HepG2 (cell line): ENCODE results near the gene USP34. TPM values are rescaled to one million over a fixed set of nuclear protein-coding genes. Genes with fewer than 3 reads are reported as not detected.

Experiments used
- LCORL ChIP-seq, 2 experiments: fragments of 450-650 bp in 1 of 2; sonication (generic) in 1 of 2; formaldehyde crosslinking in 1 of 2; IDR thresholded peaks; 2 replicates each; pipeline versions ENCODE4 v1.5.0 to v1.6.1; 2017 to 2020; ENCODE audit warnings: antibody characterized with exemption in 1 of 2, missing genetic modification reagents in 1 of 2
- NR2C2 ChIP-seq: sonication (generic); formaldehyde crosslinking; IDR thresholded peaks from 2 replicates; pipeline ENCODE4 v1.4.0; 2020; ENCODE audit warnings: missing genetic modification reagents, mild to moderate bottlenecking, moderate library complexity, borderline replicate concordance
- ZFP41 ChIP-seq: sonication (generic); formaldehyde crosslinking; IDR thresholded peaks from 2 replicates; pipeline ENCODE4 v1.4.0; 2020; ENCODE audit warnings: mild to moderate bottlenecking, missing genetic modification reagents, borderline replicate concordance
- polyA plus RNA-seq, 8 experiments: library from polyadenylated mRNA; depleted of rRNA in 3 of 8; stranded (reverse) in 7 of 8; unstranded in 1 of 8; fragments of >200 nt; fragmentation: Illumina TruSeq in 4 of 8; extraction: Trizol in 4 of 8; gene quantifications; 2 replicates each; pipeline versions ENCODE4 v1.2.1 to v1.2.3, GENCODE V29; 2011 to 2016; ENCODE audit warnings: low read depth in 4 of 8, missing spikeins in 1 of 8, mixed read lengths in 1 of 8; ENCODE audit not compliant: insufficient read depth in 1 of 8
- total RNA-seq, 5 experiments: library from RNA; depleted of rRNA; stranded (reverse); fragments of >200 nt; fragmentation: Illumina TruSeq; extraction: Trizol; gene quantifications; 2 replicates each; pipeline ENCODE4 v1.2.3, GENCODE V29; 2016; ENCODE audit warnings: low read depth in 1 of 5
- TF ChIP-seq, protein P1 (sequence below), 2 experiments: sonication (generic) in 1 of 2; formaldehyde crosslinking in 1 of 2; IDR thresholded peaks; 2 replicates each; pipeline versions ENCODE4 v1.4.0 to v1.6.1; 2016 to 2020; ENCODE audit warnings: borderline replicate concordance in 1 of 2, low read depth in 1 of 2, mild to moderate bottlenecking in 1 of 2, missing genetic modification reagents in 1 of 2
- TF ChIP-seq, protein P2 (sequence below): sonication (generic); formaldehyde crosslinking; conservative IDR thresholded peaks from 2 replicates; pipeline ENCODE4 v1.4.0; 2020; ENCODE audit warnings: missing genetic modification reagents
- TF ChIP-seq, protein P3 (sequence below): sonication (generic); formaldehyde crosslinking; IDR thresholded peaks from 2 replicates; pipeline ENCODE4 v1.4.0; 2020; ENCODE audit warnings: mild to moderate bottlenecking, low read depth, missing genetic modification reagents

USP34 gene
- total and polyA plus RNA-seq, 2 of the 13 experiments (the other 11 are each of a cell fraction or from before 2014, with no cell fraction given), result 99.2 to 100 TPM

DNA sequence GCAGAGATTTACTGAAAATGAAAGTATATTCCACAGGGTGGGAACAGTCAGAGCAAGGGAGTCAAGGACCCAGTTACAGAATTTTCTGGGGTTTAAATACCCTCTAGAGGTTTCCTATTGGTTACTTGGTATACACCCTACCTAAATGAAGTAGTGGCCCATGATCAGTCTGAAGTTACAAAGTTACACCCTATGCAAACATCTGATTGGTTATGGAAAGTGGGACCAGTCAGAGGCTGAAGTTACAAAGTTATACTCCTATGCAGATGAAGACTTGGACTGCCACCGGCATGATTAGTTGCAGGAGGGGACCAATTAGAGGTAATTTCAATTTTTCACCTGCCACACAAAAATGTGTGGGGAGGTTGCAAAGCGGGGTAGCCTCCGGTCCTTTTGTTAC, 56.2 kb downstream of the USP34 start (continued):
- TF ChIP-seq, protein P1, sequence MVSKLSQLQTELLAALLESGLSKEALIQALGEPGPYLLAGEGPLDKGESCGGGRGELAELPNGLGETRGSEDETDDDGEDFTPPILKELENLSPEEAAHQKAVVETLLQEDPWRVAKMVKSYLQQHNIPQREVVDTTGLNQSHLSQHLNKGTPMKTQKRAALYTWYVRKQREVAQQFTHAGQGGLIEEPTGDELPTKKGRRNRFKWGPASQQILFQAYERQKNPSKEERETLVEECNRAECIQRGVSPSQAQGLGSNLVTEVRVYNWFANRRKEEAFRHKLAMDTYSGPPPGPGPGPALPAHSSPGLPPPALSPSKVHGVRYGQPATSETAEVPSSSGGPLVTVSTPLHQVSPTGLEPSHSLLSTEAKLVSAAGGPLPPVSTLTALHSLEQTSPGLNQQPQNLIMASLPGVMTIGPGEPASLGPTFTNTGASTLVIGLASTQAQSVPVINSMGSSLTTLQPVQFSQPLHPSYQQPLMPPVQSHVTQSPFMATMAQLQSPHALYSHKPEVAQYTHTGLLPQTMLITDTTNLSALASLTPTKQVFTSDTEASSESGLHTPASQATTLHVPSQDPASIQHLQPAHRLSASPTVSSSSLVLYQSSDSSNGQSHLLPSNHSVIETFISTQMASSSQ (IDR thresholded peaks at IDR 0.05; ENCODE audit: low read depth), result no peak
- TF ChIP-seq, protein P1 (CRISPR knock-in tag; IDR thresholded peaks at IDR 0.05; ENCODE audit: borderline replicate concordance), result no peak
- TF ChIP-seq NR2C2 (CRISPR knock-in tag) (no peak), ZFP41 (CRISPR knock-in tag) (no peak), LCORL (IDR thresholded peaks at IDR 0.05) (no peak), LCORL (CRISPR knock-in tag; IDR thresholded peaks at IDR 0.05) (no peak)
- TF ChIP-seq, protein P2, sequence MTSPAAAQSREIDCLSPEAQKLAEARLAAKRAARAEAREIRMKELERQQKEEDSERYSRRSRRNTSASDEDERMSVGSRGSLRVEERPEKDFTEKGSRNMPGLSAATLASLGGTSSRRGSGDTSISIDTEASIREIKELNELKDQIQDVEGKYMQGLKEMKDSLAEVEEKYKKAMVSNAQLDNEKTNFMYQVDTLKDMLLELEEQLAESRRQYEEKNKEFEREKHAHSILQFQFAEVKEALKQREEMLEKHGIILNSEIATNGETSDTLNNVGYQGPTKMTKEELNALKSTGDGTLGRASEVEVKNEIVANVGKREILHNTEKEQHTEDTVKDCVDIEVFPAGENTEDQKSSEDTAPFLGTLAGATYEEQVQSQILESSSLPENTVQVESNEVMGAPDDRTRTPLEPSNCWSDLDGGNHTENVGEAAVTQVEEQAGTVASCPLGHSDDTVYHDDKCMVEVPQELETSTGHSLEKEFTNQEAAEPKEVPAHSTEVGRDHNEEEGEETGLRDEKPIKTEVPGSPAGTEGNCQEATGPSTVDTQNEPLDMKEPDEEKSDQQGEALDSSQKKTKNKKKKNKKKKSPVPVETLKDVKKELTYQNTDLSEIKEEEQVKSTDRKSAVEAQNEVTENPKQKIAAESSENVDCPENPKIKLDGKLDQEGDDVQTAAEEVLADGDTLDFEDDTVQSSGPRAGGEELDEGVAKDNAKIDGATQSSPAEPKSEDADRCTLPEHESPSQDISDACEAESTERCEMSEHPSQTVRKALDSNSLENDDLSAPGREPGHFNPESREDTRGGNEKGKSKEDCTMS (CRISPR knock-in tag), result no peak
- TF ChIP-seq, protein P3, sequence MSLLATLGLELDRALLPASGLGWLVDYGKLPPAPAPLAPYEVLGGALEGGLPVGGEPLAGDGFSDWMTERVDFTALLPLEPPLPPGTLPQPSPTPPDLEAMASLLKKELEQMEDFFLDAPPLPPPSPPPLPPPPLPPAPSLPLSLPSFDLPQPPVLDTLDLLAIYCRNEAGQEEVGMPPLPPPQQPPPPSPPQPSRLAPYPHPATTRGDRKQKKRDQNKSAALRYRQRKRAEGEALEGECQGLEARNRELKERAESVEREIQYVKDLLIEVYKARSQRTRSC (CRISPR knock-in tag), result no peak
